A549 (cell line): ENCODE data around the gene CFAP61.

ENCODE experiments used
- JUN ChIP-seq, 2 experiments: fragments of >200 bp; sonication (Bioruptor Twin); formaldehyde crosslinking; IDR thresholded peaks; 2 replicates in 1 of 2; 3 replicates in 1 of 2; pipeline ENCODE4 v1.6.1; 2016 to 2017
- MAX ChIP-seq: IDR thresholded peaks from 2 replicates; pipeline ENCODE4 v1.6.1; 2012
- REST ChIP-seq: fragments of 200-600 bp; sonication (generic); IDR thresholded peaks from 2 replicates; pipeline ENCODE4 v1.6.1; 2016; ENCODE audit warnings: antibody characterized with exemption, mild to moderate bottlenecking, moderate library complexity
- RNF2 ChIP-seq: fragments of 200-600 bp; sonication (generic); IDR thresholded peaks from 2 replicates; pipeline ENCODE4 v1.6.1; 2016; ENCODE audit warnings: low read depth, mild to moderate bottlenecking, antibody characterized with exemption, moderate library complexity, borderline replicate concordance
- TF ChIP-seq, protein P1 (sequence below): fragments of >200 bp; sonication (Bioruptor Twin); formaldehyde crosslinking; IDR thresholded peaks from 3 replicates; pipeline ENCODE4 v1.5.1; 2016
- TF ChIP-seq, protein P2 (sequence below): IDR thresholded peaks from 2 replicates; pipeline ENCODE4 v1.6.1; 2012

DNA sequence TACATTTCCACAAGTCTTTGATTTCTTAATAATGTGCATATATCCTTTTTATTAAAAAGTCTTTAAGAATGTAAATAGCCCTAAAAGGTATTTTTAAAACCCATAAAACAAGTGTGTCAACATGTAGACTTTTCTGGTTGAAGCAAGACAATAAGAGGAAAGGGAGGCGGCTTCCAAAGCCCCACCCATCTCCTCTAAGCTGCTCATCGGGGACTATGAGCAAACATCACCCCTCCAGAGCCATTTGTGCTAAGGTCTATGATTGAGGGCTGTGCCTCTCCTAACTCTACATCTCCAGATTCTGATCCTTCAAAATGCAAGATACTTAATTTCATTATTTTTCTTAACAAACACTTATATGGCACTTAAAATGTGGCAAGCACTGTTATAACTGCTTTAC, 37.7 kb upstream of the CFAP61 start:
- TF ChIP-seq, protein P1, sequence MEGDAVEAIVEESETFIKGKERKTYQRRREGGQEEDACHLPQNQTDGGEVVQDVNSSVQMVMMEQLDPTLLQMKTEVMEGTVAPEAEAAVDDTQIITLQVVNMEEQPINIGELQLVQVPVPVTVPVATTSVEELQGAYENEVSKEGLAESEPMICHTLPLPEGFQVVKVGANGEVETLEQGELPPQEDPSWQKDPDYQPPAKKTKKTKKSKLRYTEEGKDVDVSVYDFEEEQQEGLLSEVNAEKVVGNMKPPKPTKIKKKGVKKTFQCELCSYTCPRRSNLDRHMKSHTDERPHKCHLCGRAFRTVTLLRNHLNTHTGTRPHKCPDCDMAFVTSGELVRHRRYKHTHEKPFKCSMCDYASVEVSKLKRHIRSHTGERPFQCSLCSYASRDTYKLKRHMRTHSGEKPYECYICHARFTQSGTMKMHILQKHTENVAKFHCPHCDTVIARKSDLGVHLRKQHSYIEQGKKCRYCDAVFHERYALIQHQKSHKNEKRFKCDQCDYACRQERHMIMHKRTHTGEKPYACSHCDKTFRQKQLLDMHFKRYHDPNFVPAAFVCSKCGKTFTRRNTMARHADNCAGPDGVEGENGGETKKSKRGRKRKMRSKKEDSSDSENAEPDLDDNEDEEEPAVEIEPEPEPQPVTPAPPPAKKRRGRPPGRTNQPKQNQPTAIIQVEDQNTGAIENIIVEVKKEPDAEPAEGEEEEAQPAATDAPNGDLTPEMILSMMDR: no peak
- TF ChIP-seq RNF2: no peak
- TF ChIP-seq MAX: no peak
- TF ChIP-seq, protein P2, sequence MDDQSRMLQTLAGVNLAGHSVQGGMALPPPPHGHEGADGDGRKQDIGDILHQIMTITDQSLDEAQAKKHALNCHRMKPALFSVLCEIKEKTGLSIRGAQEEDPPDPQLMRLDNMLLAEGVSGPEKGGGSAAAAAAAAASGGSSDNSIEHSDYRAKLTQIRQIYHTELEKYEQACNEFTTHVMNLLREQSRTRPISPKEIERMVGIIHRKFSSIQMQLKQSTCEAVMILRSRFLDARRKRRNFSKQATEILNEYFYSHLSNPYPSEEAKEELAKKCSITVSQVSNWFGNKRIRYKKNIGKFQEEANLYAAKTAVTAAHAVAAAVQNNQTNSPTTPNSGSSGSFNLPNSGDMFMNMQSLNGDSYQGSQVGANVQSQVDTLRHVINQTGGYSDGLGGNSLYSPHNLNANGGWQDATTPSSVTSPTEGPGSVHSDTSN: no peak
- no peak for TF ChIP-seq REST
- no peak for TF ChIP-seq JUN (IDR thresholded peaks at IDR 0.05)
